ENCODE data around the gene TXNDC2.

The TXNDC2 gene

GRCh38 chr18:9871244-9871746 lies 14.5 kb upstream of the TXNDC2 start:
- no peak for TF ChIP-seq TAF1 (IDR thresholded peaks at IDR 0.05; ENCODE audit: borderline replicate concordance, insufficient read depth, low read length)
- no peak for TF ChIP-seq REST (IDR thresholded peaks at IDR 0.05; ENCODE audit: insufficient read depth in 1 of 2, low read depth in 2 of 2, low read length in 2 of 2)
- TF ChIP-seq FOXP2 (optimal IDR thresholded peaks at IDR 0.05; ENCODE audit: borderline replicate concordance, extremely low read depth, extremely low read length, insufficient read depth), result no peak
- TF ChIP-seq POLR2AphosphoS5 (IDR thresholded peaks at IDR 0.05; ENCODE audit: low read depth, low read length), result no peak
- no peak for TF ChIP-seq SIN3A (IDR thresholded peaks at IDR 0.05; ENCODE audit: borderline replicate concordance, insufficient read depth, low read length)

GRCh38 chr18:9872823-9873222 lies 12.9 kb upstream of the TXNDC2 start:
- TF ChIP-seq REST (IDR thresholded peaks at IDR 0.05; ENCODE audit: insufficient read depth in 1 of 2, low read depth in 2 of 2, low read length in 2 of 2) (no peak), SIN3A (IDR thresholded peaks at IDR 0.05; ENCODE audit: borderline replicate concordance, insufficient read depth, low read length) (no peak), TAF1 (IDR thresholded peaks at IDR 0.05; ENCODE audit: borderline replicate concordance, insufficient read depth, low read length) (no peak), FOXP2 (optimal IDR thresholded peaks at IDR 0.05; ENCODE audit: borderline replicate concordance, extremely low read depth, extremely low read length, insufficient read depth) (no peak), POLR2AphosphoS5 (IDR thresholded peaks at IDR 0.05; ENCODE audit: low read depth, low read length) (no peak)

- TF ChIP-seq REST (IDR thresholded peaks at IDR 0.05; ENCODE audit: insufficient read depth in 1 of 2, low read depth in 2 of 2, low read length in 2 of 2) (no peak), FOXP2 (optimal IDR thresholded peaks at IDR 0.05; ENCODE audit: borderline replicate concordance, extremely low read depth, extremely low read length, insufficient read depth) (no peak), TAF1 (IDR thresholded peaks at IDR 0.05; ENCODE audit: borderline replicate concordance, insufficient read depth, low read length) (no peak), POLR2AphosphoS5 (IDR thresholded peaks at IDR 0.05; ENCODE audit: low read depth, low read length) (no peak), SIN3A (IDR thresholded peaks at IDR 0.05; ENCODE audit: borderline replicate concordance, insufficient read depth, low read length) (no peak)
Observed at GRCh38 chr18:9874728-9875127, 11.0 kb upstream of the TXNDC2 start.

- TF ChIP-seq FOXP2 (optimal IDR thresholded peaks at IDR 0.05; ENCODE audit: borderline replicate concordance, extremely low read depth, extremely low read length, insufficient read depth) (no peak), REST (IDR thresholded peaks at IDR 0.05; ENCODE audit: insufficient read depth in 1 of 2, low read depth in 2 of 2, low read length in 2 of 2) (no peak)
Observed at GRCh38 chr18:9876212-9876866, 9.4 kb upstream of the TXNDC2 start.
